ENCODE measurements around the gene ZNF280B. TPM values are rescaled to one million over a fixed set of nuclear protein-coding genes. Genes with fewer than 3 reads are reported as not detected.

ZNF280B gene
- total RNA-seq, 1 donor from 2014 or later, result 5.0 TPM

DNA sequence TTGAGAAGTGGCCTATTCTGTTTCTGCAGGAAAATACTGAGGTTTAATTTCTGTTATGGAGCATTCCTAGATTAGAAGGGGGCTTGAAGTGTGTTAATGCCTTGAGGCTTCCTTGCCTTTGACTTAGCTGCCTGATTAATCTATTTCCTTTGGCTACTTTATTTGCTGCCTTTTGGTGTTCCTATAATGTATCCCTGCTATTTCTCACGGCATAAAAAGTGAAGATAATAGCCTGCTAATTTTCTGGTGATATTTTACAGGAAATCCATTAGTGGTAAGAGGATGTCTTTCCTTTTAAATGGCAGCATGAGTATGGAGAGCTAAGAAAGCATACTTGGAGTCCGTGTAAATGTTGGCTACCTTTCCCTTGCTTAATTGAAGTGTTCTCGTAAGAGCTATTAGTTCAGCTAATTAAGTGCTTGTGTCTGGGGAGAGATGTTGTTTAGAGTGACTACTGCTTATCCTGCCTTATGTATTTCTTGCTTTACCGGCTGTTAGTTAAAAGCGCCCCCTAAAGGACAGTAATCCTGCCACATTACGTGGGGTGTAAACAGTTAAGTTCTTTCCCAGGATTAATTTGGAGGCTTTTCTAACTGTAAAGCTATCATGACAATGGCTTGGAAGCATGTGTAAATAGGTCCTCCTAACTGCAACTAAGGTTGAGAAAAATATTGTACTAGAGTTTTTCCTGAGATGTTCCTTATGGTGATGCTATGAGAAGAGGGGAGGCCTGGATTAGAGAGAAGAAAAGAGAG, 45.6 kb downstream of the ZNF280B start:
- TF ChIP-seq, protein P1, sequence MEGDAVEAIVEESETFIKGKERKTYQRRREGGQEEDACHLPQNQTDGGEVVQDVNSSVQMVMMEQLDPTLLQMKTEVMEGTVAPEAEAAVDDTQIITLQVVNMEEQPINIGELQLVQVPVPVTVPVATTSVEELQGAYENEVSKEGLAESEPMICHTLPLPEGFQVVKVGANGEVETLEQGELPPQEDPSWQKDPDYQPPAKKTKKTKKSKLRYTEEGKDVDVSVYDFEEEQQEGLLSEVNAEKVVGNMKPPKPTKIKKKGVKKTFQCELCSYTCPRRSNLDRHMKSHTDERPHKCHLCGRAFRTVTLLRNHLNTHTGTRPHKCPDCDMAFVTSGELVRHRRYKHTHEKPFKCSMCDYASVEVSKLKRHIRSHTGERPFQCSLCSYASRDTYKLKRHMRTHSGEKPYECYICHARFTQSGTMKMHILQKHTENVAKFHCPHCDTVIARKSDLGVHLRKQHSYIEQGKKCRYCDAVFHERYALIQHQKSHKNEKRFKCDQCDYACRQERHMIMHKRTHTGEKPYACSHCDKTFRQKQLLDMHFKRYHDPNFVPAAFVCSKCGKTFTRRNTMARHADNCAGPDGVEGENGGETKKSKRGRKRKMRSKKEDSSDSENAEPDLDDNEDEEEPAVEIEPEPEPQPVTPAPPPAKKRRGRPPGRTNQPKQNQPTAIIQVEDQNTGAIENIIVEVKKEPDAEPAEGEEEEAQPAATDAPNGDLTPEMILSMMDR (conservative IDR thresholded peaks at IDR 0.05), result no peak
- no peaks in the 10 kb centered on the region for H3K36me3 Mint-ChIP-seq
- peaks cover 61% of the 10 kb centered on the region for H3K27me3 Mint-ChIP-seq
- H3K4me3 Mint-ChIP-seq, result no peak overlapping the region
- no peak for DNase-seq (ENCODE audit: extremely low spot score, unreplicated experiment)
- H3K27ac Mint-ChIP-seq, result no peak overlapping the region
- no peaks in the 10 kb centered on the region for H3K4me1 Mint-ChIP-seq (ENCODE audit: unreplicated experiment)
- H3K9me3 Mint-ChIP-seq, result no peaks in the 10 kb centered on the region

DNA sequence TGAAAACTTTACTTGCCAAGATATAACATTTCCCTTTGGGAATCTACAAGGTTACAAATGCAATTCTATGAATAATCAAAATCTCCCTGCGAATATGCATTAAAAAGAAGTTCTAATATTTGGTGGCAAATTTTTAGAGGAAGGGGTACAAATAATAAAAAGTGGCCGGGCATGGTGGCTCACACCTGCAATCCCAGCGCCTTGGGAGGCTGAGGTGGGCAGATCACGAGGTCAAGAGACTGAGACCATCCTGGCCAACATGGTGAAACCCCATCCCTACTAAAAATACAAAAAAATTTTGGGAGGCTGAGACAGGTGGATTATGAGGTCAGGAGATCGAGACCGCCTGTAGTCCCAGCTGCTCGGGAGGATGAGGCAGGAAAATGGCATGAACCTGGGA, 47.0 kb downstream of the ZNF280B start:
- Mint-ChIP-seq H3K4me1 (ENCODE audit: unreplicated experiment) (no peaks in the 10 kb centered on the region), H3K27me3 (peaks cover 58% of the 10 kb centered on the region), H3K4me3 (no peak overlapping the region), H3K9me3 (no peaks in the 10 kb centered on the region), H3K36me3 (no peaks in the 10 kb centered on the region), H3K27ac (no peak overlapping the region)
- DNase-seq (ENCODE audit: extremely low spot score, unreplicated experiment), result no peak
- TF ChIP-seq, protein P1 (conservative IDR thresholded peaks at IDR 0.05), result no peak

DNA sequence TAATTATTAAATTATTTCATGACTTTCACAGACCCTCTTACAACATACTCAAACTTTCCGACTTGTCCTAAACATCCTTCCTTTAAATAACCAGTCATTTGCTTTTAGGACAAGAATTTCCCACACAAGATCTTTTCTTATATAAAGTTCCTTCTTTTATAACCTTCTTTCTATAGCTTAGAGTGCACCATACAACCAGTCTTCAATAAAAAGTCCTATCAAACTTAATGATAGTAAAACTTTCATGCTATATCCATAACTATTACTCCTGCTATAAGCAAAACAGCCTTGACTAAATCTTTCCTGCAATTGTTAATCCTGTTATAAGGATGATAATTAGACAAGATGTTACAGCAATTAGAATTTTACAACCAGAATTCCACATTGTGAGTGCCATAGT, 47.4 kb downstream of the ZNF280B start:
- Mint-ChIP-seq H3K4me1 (ENCODE audit: unreplicated experiment) (no peaks in the 10 kb centered on the region), H3K27me3 (peaks cover 60% of the 10 kb centered on the region), H3K4me3 (no peak overlapping the region), H3K36me3 (no peaks in the 10 kb centered on the region), H3K9me3 (no peaks in the 10 kb centered on the region), H3K27ac (no peak overlapping the region)
- TF ChIP-seq, protein P1 (conservative IDR thresholded peaks at IDR 0.05), result no peak
- DNase-seq (ENCODE audit: extremely low spot score, unreplicated experiment), result no peak

DNA sequence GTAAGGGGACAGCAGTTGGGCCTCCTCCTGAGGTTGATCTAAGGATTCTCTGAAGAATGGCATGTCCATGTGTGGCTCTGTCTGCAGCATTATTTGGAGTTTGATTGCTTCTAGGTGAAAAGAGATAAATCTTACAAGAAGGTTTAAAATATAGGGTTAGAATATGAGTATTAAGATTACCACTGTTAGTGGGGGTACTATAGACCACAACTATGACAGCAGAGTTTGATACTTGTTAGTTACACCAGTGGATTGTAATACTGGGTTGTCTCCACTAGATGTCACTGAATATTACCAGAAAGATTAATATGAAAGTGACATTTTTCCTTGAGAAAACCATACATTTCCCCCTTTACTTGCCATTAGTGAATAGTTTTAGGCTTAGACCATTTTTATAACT, 47.9 kb downstream of the ZNF280B start:
- Mint-ChIP-seq H3K4me3 (no peak overlapping the region), H3K4me1 (ENCODE audit: unreplicated experiment) (no peaks in the 10 kb centered on the region), H3K27me3 (peaks cover 58% of the 10 kb centered on the region), H3K36me3 (no peaks in the 10 kb centered on the region), H3K9me3 (no peaks in the 10 kb centered on the region), H3K27ac (no peak overlapping the region)
- TF ChIP-seq, protein P1 (conservative IDR thresholded peaks at IDR 0.05), result peak; percentile 65
- DNase-seq (ENCODE audit: extremely low spot score, unreplicated experiment), result no peak

DNA sequence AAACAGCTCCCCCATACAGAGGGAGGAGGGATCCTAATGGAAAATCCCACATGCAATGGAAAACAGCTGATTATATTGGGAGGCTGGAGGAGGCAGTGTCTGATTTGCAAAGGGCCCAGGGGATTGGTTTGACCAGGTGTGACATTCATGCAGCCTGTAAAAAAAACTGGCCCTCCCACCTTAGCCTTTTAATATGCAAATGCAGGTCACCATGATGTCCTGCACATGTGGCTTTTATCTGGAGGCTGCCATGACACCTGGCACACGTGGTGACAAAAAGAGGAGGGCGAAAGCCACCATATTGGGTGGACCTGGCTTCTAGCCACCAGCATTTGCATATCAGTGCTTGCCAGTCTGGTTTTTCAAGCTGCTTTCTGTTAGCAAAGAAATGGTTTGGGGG, 48.5 kb downstream of the ZNF280B start:
- Mint-ChIP-seq H3K4me3 (no peak overlapping the region), H3K27ac (no peak overlapping the region), H3K36me3 (no peaks in the 10 kb centered on the region), H3K27me3 (peaks cover 62% of the 10 kb centered on the region), H3K4me1 (ENCODE audit: unreplicated experiment) (no peaks in the 10 kb centered on the region), H3K9me3 (no peaks in the 10 kb centered on the region)
- no peak for DNase-seq (ENCODE audit: extremely low spot score, unreplicated experiment)
- TF ChIP-seq, protein P1 (conservative IDR thresholded peaks at IDR 0.05), result no peak
